ENCODE data around the gene PNRC1.

PNRC1 gene

DNA sequence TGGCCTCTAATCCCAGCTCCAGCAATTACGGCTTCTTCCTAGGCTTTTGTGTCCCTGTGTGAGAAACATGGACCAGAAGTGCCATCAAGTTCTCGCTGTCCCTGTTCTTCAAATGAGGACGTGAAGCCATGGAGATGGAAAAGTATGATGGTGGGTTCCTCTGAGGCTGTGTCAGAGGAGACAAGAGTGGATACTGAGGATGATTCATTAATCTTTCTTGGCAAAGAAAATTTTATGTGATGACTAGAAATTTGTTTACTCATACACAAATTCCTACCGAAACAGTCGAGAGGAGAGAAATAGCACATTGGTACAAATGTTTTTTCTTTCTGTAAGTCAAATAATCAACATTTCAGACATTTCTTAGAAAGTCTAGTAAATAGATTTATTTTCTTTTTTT is 35.0 kb upstream of the PNRC1 start:
- DNase-seq = no peak
- H3K27ac ChIP-seq = no peak overlapping the region

DNA sequence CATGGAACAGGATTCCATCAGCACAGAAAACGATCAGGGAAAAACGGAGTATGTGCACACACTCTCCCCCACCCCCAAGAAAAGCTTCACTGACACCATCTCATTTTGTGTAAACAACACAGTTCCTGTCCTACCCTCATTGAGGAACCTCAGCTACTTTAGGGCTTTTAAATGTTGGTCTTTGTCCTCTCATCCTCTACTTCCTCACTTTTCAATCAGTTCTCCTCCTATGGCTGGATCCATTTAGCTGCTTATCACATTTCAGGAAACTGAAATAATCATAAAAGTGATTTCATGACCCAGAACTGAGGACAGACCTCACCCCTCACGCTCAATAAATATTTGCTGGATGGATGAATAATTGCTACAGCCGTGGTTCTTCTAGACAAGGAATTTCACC is 33.1 kb upstream of the PNRC1 start:
- Histone ChIP-seq H3K27ac (no peak overlapping the region), H3K4me3 (ENCODE audit: low read depth, low read length) (no peak overlapping the region), H3K9me3 (ENCODE audit: severe bottlenecking) (no peaks in the 10 kb centered on the region), H3K27me3 (ENCODE audit: insufficient read depth, low read depth, severe bottlenecking) (no peaks in the 10 kb centered on the region), H3K36me3 (no peaks in the 10 kb centered on the region)
- DNase-seq = no peak
- TF ChIP-seq, protein P1, sequence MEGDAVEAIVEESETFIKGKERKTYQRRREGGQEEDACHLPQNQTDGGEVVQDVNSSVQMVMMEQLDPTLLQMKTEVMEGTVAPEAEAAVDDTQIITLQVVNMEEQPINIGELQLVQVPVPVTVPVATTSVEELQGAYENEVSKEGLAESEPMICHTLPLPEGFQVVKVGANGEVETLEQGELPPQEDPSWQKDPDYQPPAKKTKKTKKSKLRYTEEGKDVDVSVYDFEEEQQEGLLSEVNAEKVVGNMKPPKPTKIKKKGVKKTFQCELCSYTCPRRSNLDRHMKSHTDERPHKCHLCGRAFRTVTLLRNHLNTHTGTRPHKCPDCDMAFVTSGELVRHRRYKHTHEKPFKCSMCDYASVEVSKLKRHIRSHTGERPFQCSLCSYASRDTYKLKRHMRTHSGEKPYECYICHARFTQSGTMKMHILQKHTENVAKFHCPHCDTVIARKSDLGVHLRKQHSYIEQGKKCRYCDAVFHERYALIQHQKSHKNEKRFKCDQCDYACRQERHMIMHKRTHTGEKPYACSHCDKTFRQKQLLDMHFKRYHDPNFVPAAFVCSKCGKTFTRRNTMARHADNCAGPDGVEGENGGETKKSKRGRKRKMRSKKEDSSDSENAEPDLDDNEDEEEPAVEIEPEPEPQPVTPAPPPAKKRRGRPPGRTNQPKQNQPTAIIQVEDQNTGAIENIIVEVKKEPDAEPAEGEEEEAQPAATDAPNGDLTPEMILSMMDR (IDR thresholded peaks at IDR 0.05; ENCODE audit: low read depth, low read length) = no peak

More for the DNA sequence above, 35.0 kb upstream of the PNRC1 start:
- no peaks in the 10 kb centered on the region for H3K9me3 ChIP-seq (ENCODE audit: severe bottlenecking)
- no peaks in the 10 kb centered on the region for H3K27me3 ChIP-seq (ENCODE audit: insufficient read depth, low read depth, severe bottlenecking)
- no peaks in the 10 kb centered on the region for H3K36me3 ChIP-seq
- TF ChIP-seq, protein P1 (IDR thresholded peaks at IDR 0.05; ENCODE audit: low read depth, low read length) = no peak
- no peak overlapping the region for H3K4me3 ChIP-seq (ENCODE audit: low read depth, low read length)

DNA sequence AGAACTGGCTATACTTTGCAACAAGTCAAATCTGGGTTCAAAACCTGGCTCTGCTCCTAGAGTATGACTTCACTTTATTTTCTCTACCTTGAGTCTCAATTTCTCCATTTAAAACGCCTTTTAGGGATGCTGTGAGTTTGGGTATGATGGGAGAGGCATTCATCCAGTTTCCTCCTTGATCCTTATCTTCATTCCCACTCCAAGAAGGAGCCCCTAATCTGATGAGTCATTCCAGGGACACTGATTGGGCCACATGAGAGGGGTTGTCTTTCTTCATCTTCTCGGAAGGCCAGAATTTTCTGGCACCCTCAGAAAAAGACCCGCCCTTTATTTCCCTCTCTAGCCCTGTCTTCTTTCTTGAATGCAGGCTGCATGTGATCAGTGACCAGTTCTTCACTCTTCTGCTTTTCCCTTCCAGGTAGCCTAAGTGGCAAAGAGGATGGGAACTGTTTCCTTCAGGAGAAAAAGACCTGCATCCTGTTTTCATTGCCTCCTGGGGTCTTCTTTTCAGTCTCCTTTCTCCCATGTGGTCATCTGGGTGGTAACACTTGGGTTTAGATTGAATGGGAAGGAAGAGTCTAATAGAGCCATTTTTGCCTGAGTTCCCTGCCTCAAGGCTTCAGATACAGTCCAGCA is 32.1 kb upstream of the PNRC1 start:
- Histone ChIP-seq H3K4me3 (ENCODE audit: low read depth, low read length) (no peak overlapping the region), H3K27me3 (ENCODE audit: insufficient read depth, low read depth, severe bottlenecking) (no peaks in the 10 kb centered on the region), H3K9me3 (ENCODE audit: severe bottlenecking) (no peaks in the 10 kb centered on the region), H3K36me3 (no peaks in the 10 kb centered on the region), H3K27ac (no peak overlapping the region)
- TF ChIP-seq, protein P1 (IDR thresholded peaks at IDR 0.05; ENCODE audit: low read depth, low read length) = no peak
- no peak for DNase-seq

DNA sequence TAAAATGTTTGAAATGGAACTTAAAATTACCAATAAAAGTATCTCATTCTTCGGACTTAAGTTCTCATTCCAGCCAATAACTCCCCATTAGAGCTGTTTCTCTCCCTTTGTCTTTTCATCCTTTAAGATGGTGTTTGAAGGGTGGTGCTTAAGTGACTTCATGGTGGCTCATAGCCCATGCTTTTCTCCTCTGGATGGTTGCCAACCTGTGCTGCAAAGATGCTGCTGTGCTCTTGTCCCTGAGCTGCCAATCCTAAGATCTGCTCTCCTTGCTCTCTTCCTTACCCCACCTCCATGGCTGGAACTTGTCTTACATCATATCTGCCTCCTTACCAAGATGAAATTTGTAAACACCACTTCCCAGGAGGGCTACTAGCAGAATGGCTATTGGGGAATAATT is 31.6 kb upstream of the PNRC1 start:
- no peaks in the 10 kb centered on the region for H3K9me3 ChIP-seq (ENCODE audit: severe bottlenecking)
- H3K27me3 ChIP-seq (ENCODE audit: insufficient read depth, low read depth, severe bottlenecking) = no peaks in the 10 kb centered on the region
- no peak overlapping the region for H3K4me3 ChIP-seq (ENCODE audit: low read depth, low read length)
- DNase-seq = no peak
- TF ChIP-seq, protein P1 (IDR thresholded peaks at IDR 0.05; ENCODE audit: low read depth, low read length) = no peak
- H3K36me3 ChIP-seq = no peaks in the 10 kb centered on the region
- H3K27ac ChIP-seq = no peak overlapping the region

DNA sequence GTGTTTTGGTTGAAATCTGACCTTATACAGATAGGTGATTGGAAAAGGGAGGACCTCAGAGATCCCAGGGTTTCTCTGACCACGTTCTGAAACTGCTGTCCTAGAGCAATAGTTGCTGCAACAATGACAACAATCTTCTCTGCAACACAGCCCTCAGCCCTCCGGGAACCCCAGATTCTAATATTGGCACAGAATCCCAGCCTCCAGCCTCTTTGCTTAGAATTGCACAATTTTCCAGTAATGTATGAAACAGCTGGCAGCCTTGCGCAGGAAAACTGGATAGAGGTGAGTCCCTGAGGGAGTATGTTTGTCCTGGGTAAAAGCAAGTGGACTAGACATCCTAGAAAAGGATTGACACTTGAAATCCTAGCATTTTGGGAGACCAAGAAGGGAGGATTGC is 30.4 kb upstream of the PNRC1 start:
- no peaks in the 10 kb centered on the region for H3K9me3 ChIP-seq (ENCODE audit: severe bottlenecking)
- H3K36me3 ChIP-seq = no peaks in the 10 kb centered on the region
- DNase-seq = no peak
- TF ChIP-seq, protein P1 (IDR thresholded peaks at IDR 0.05; ENCODE audit: low read depth, low read length) = no peak
- no peak overlapping the region for H3K27ac ChIP-seq
- H3K27me3 ChIP-seq (ENCODE audit: insufficient read depth, low read depth, severe bottlenecking) = no peaks in the 10 kb centered on the region
- H3K4me3 ChIP-seq (ENCODE audit: low read depth, low read length) = no peak overlapping the region

DNA sequence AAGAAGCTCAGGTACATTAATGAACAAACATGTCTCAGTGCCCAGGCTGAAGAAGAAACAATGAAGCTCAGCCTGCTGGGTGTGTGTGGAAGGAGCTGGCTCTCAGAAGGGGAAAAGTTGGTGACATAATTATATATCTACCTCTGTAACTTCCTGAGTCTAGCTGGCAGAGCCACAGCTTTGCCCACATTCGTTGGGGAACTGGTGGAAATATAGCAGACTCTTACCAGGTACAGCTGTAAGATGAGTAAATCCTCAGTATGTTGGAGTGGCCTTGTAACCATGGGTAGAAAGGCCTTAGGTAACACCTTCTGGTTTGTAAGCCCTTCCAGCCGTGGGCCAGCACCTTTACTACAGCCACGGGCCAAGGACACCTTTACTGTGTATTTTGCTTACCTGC is 29.9 kb upstream of the PNRC1 start:
- no peaks in the 10 kb centered on the region for H3K36me3 ChIP-seq
- no peaks in the 10 kb centered on the region for H3K27me3 ChIP-seq (ENCODE audit: insufficient read depth, low read depth, severe bottlenecking)
- no peak for DNase-seq
- TF ChIP-seq, protein P1 (IDR thresholded peaks at IDR 0.05; ENCODE audit: low read depth, low read length) = no peak
- no peak overlapping the region for H3K4me3 ChIP-seq (ENCODE audit: low read depth, low read length)
- H3K27ac ChIP-seq = no peak overlapping the region
- H3K9me3 ChIP-seq (ENCODE audit: severe bottlenecking) = no peaks in the 10 kb centered on the region

All from WERI-Rb-1 (cell line).